Astrocyte of the cerebellum (primary cell): ENCODE measurements around the gene LRRC42.

Experiments used
- DNase-seq: peaks from one replicate; pipeline ENCODE4 v3.0.0-alpha.2; 2011; ENCODE audit warnings: low read depth
- H3K4me3 ChIP-seq: 2 replicates; pipeline ENCODE4 v1.5.1; 2011; ENCODE audit warnings: mild to moderate bottlenecking, low read depth, low read length, moderate library complexity
- in situ Hi-C: cut with HindIII; loops from 2 replicates; pipeline ENCODE4 v1.10.0; 2017; ENCODE audit warnings: low sequenced_read_pairs
- TF ChIP-seq, protein P1 (sequence below): IDR thresholded peaks from 2 replicates; pipeline ENCODE4 v1.5.1; 2012; ENCODE audit warnings: low read length, low read depth, moderate library complexity, mild to moderate bottlenecking; ENCODE audit errors: missing control alignments

Gene LRRC42

GRCh38 chr1:53938136-53938830 lies 7.9 kb upstream of the LRRC42 start:
- H3K4me3 ChIP-seq: no peak overlapping the region
- in situ Hi-C loops: no loop called here
- TF ChIP-seq, protein P1, sequence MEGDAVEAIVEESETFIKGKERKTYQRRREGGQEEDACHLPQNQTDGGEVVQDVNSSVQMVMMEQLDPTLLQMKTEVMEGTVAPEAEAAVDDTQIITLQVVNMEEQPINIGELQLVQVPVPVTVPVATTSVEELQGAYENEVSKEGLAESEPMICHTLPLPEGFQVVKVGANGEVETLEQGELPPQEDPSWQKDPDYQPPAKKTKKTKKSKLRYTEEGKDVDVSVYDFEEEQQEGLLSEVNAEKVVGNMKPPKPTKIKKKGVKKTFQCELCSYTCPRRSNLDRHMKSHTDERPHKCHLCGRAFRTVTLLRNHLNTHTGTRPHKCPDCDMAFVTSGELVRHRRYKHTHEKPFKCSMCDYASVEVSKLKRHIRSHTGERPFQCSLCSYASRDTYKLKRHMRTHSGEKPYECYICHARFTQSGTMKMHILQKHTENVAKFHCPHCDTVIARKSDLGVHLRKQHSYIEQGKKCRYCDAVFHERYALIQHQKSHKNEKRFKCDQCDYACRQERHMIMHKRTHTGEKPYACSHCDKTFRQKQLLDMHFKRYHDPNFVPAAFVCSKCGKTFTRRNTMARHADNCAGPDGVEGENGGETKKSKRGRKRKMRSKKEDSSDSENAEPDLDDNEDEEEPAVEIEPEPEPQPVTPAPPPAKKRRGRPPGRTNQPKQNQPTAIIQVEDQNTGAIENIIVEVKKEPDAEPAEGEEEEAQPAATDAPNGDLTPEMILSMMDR: no peak
- peak; percentile 28 for DNase-seq

DNA sequence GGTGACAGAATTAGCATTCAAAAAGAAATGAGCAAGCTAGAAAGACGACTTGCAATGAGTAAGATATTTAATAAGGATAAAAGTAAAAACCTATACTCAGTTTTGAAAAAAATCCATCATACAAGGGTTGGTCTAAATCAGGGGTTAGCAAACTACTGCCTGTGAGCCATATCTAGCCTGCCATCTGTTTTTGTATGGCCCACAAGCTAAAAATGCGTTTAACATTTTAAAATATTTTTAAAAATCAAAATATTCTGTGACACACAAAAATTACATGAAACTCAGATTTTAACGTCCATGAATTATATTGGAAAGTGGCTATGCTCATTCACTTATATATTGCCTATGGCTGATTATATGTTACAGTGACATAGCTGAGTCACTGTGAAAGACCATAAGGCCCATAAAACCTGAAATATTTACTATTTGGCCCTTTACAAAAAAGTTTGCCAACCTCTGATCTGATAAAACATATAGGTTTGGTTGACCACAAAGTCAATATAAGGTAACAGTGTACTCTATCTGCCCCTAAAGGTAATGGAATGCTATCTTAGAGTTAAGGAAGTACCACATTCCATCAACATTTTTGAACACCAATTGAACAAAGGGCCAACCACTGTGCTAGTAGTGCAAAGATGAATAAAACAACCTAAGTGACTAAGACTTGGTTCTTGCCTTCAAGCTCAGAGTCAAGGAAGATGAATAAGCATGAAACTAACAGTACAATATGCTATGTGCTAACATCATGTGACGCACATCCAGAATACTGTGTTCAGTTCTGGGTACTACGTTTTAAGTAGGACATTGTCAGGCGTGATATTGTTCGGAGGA lies 3.8 kb upstream of the LRRC42 start:
- H3K4me3 ChIP-seq: no peak overlapping the region
- DNase-seq: no peak
- in situ Hi-C loops: no loop called here
- TF ChIP-seq, protein P1: no peak

GRCh38 chr1:53943090-53943489 lies 3.1 kb upstream of the LRRC42 start:
- TF ChIP-seq, protein P1: no peak
- H3K4me3 ChIP-seq: no peak overlapping the region
- in situ Hi-C loops: no loop called here
- DNase-seq: no peak

- in situ Hi-C loops: no loop called here
- TF ChIP-seq, protein P1: no peak
- H3K4me3 ChIP-seq: no peak overlapping the region
- no peak for DNase-seq
Observed at GRCh38 chr1:53943490-53944043, 2.6 kb upstream of the LRRC42 start.

- H3K4me3 ChIP-seq: peak overlapping the region; percentile 88
- TF ChIP-seq, protein P1: no peak
- DNase-seq: no peak
- in situ Hi-C loops: no loop called here
Observed at GRCh38 chr1:53944469-53945182, 1.5 kb upstream of the LRRC42 start.

GRCh38 chr1:53945183-53945432 lies 1.0 kb upstream of the LRRC42 start:
- TF ChIP-seq, protein P1: no peak
- peak overlapping the region; percentile 88 for H3K4me3 ChIP-seq
- DNase-seq: no peak
- in situ Hi-C loops: no loop called here
